ENCODE measurements around the gene PIK3R6.

The PIK3R6 gene, protein sequence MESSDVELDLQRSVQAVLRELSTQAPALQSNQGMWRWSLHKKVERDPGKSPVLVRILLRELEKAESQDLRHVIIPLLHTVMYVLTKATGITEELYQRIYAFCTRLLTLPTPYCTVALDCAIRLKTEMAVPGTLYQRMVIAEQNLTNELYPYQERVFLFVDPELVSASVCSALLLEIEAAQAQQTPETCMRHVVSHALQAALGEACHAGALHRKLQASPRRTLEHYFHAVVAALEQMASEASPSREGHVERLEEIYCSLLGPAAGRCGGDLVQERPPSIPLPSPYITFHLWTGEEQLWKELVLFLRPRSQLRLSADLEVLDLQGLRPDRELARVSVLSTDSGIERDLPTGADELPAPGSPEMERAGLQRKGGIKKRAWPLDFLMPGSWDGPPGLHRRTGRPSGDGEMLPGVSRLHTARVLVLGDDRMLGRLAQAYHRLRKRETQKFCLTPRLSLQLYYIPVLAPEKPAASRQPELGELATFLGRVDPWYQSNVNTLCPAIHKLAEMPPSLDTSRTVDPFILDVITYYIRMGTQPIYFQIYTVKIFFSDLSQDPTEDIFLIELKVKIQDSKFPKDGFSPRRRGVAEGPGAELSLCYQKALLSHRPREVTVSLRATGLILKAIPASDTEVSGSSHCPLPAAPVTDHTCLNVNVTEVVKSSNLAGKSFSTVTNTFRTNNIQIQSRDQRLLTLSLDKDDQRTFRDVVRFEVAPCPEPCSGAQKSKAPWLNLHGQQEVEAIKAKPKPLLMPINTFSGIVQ

DNA sequence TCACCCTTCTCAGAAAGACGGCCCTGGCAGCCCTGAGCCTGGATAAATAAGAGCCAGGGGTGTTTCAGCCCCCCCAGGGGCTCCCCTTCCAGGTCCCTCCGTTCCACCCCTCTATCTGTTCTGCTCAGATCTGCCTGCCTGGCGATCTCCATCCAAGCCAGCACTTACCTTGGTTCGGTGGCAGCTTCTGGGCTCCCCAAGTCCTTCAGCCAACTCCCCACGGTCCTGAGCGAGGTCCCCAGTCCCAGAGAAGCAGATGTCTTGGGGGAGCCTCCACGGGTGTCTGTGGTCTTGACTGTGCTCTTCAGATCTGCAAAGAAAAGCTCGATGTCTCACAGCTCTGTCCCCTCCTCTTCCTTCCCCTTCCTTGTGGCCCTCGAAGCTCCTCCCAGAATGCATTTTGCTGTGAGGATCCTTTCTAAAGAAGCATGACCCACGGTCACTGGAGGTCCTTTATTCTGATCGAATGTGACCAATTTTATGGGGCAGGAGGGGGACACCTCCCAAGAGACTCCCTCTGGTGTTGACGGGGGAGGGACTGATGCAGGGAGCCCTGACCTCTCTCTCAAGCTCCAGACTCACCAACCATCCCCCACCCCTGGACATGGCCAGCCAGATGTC is at the start of gene PIK3R6:
Gene PIK3R6 (minus strand): TSS at position 314 of the 621 bp plus-strand sequence. CDS start 17,880 bp downstream, outside the sequence.
- no peak for DNase-seq

DNA sequence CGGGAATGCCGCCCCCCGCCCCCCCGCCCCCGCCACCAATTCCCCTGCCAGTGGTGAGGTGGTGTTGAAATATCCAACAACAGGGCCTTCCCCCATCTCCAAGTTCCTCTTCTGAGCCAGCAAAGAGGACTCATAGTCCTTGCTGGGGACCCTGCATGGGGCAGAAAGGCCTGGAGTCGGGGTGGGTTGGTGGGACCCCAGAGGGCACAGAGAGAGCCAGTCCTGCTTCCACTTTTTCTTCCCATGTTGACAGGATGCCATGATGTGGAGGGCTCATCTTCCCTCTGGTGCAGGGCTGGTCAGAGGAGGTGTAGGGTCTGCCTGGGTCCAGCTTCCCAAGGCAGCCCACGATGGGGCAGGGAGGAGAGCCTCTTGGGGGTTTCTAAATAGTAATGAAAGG is 49.0 kb upstream of the PIK3R6 start:
- DNase-seq, result no peak

DNA sequence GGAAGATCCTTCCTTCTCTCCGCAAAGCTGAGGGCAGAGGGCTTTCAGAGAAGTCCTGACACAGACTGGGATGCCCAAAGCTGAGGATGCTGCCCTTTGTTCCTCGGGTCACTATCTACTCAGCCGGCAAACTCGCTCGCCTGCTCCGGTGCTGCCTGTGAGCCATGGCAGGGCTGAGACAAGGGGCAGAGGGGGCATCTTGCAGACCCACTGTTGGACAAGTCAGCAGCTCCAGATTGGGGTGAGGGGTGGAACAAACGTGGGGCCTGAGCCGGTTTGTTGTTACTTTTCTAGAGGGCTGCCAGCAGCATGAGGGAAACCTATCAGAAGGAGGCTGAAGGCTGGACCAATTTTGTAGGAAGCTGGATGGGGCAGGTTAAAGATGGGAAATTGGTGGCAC is 47.1 kb upstream of the PIK3R6 start:
- DNase-seq, result no peak

DNA sequence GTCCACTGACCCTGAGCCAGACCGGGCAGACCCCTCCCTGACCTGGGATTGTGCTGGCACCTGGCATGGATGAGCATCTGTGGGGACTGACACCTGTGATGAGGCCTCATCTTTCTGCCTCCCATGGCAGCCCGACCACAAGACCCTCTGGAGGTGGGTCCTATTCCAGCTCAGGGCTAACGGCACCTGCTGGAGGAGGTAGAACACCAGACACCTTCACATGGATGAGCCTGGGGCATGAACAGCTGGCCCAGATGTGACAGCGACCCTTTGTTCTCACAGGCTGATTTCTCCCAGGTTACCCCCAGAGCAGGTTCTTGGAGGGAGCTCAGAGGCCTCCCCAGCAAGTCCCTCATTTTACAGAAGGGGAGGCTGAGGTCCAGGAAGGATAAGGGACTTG is 46.4 kb upstream of the PIK3R6 start:
- DNase-seq, result no peak

DNA sequence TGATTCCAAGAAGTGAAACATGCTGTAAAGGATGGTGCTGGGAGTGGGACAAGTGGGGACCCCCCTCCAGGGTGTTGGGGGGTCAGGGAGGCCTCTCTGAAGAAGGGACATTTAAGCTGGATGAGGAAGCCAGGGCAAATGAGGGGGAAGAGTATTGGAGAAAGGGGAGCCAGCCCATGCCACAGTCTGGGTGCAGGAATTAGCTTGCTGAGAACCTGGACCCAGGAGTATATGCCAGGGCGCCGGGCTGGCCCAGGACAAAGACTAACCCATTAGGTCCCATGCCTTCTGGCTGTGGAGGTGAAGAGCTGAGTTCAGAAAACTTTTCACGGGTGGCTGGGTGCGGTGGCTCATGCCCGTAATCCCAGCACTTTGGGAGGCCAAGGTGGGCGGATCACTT is 45.6 kb upstream of the PIK3R6 start:
- no peak for DNase-seq

DNA sequence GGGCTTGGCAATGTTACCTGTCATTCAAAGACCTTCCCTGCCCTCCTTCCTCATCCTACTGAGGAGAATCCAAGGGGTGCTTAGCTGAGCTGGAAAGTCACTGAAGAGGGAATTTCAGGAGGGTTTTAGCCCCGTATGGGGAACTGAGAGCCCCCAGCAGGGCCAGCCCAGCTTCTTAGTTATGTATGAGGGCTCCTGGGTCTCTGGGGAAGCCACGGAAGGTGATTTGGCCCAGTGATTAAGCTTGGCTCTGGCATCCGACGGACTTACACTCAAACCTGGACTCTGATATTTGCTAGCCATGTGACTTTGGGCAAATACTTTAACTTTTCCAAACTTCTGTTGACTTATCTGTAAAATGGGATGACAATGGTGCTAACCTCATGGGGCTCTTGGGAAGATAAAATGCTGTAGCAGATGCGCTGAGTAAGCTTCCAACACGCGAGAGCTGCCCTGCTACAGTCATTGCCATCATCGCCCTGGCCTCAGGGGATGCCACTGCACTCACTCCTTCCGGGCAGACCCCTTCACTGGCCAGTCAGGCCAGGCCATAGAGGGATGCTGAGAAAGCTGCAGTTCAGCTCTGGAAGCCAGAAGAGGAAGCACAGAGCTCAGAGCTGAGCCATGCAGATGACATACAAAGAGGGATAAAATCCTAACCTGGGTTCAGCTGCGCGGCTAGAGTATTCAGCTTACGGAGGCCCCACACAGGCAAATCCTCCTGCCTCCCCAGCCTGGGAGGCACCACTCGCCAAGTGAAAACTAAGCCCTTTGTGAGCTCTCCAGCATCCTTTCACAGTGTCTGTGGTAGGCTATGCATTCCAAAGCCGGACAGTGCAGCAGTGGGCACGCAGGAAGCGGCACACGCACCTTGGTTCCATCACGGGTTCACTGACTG is 44.9 kb upstream of the PIK3R6 start:
- no peak for DNase-seq

DNA sequence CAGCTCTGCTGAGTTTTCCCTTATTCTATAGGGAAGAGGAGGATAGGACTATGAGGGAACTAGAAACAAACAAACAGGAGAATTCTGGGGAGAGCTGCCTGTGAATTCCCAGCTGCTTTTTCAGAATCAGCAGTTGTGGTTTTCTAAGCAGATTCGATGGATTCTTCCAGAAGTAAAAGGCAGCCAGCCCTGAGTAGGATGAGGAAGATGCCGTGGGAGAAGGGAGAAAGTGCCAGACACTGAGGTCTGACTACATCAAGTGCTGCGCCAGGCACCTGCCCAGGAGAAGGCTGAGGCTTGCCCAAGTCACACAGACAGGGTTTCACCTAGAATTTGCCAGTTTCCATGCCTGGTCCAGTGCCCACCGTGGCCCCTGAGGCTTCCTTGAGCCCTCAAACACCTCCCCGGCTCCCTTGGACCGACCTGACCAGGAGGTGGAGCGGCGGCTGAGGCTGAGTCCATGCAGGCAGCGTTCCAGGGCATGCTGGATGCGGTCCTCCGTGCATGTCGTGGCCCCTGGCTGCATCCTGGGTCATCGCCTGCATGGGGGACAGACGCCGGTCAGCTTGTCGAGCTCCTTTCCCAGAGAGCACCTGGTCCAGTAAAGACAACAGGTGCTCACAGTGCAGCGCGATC is 43.6 kb upstream of the PIK3R6 start:
- no peak for DNase-seq

DNA sequence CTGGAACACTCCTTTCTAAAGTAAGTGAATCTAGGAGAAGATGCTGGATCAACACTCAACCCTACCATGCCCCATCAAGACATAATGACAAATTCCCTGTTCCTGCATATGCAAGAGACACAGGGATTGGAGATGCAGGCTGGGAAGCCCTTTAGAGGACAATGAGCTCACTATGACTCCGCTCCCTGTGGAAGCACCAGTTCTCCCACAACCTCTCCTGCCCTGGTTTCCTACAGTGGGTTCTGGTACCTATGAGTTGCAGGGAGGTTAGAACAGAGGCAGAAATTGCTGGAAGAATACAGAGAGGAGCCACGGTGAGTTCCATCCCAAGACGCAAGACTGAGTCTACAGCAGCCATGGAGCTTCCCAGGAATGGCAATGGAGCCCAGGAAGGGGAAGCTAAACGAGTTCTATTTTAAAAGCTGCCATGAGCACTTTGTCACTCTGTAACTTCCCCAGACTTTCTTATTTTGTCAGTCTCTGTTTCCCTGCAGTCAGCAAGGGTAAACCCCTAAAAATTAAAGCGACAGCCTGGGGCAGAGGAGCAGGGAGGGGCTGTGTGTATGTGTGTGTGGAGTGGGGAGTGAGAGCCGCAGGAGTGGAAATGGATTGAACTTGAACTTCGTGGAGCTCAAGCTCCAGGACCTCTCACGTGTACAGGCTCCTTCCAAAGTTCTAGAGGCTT is 42.3 kb upstream of the PIK3R6 start:
- no peak for DNase-seq

DNA sequence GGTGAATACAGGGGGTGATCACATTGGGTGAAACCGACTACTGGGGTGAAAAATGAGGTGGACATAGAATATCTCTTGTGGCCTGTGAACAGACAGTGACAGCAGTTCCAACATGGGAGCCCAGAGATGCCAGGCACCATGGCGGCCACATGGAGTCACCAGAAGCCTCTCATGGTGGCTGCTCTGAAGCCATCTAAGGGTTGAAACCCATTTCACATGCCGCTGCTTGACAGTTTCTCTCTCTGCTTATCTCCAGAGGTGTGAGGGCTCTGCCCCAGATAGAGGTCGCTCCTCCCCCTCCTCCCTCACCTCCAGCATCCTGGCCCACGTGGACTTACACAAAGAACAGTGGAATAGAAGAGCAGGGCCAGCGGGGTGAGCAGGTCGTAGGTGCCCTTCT is 37.9 kb upstream of the PIK3R6 start:
- no peak for DNase-seq

DNA sequence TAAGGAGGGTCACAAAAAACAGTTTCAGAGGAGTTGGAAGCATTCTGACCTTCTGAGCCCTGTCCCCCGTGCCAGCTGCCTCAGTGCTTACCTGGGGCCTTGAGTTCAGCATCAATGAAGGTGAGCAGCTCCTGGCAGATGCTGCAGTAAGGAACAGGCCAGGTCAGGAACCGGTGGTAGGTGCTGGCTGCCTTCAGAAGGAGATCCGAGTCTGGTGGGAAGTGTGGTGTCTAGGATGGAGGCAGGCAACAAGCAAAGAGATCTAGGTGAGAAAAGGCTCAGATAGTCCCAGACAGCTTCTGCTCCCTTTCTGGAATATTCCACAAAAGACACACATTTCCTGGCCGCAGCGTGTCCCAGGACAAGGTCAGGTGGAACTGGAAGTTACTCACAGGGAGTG is 37.2 kb upstream of the PIK3R6 start:
- no peak for DNase-seq

DNA sequence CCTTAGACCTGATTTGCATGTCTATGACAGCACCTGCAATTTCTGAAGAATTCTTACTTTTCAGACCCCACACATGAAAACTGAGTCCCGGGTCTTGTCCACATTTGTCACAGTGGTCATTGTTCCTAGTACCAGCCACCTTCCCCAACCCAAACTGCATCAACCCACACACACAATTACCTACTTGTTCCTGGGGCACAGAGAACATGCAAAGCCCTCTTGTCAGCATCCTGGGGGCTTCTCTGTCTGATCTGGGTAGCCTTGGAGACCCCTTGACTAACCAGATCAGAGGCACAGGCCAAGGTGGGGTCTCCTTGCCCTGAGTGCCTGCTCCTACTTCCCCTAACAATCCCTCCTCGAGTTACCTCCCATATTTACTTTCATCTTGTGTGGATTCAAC is 36.7 kb upstream of the PIK3R6 start:
- DNase-seq, result no peak

DNA sequence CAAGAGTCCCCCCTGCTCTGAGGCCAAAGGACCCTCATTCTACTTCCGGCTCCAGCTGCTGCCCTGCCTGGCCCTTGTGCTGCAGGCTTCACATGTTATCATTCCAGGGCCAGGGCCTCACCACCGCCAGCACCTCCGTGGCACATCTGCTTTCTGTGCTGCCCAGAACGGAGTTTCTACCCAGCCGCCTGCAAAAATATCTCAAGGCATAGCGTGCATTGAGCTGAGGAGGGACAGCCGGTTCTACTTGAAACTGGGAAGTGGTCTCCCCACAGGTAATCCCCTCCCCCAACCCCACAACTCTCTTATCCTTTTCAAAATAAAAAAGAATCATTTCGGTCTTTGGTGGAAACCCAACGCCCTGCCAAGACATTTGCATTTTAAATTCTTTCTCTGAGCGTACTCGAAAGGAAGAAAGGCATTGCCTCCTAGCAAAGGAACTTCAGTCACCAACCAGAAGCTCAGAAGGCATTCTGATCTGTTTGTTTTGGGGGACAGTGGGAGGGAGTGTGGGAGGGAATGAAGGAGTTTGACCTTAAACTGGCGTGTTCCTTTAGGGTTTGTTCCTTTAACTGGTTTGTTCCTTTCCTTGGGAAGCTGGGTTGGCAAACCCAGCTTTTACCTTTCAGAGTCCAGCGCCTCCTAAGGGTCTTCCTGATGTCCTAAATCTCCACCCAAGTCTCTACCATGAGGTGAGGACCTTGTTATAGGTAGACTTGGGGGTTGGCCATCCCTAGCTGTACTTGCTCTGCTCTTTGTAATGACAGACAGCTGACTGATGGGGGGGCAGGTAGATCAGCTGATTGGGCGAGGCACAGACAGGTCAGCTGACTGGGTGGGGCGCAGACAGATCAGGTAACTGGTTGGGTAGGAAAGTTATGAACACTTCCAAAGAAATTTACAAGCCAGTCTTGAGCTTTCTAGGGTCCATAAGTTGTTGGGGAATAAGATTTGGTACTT is 33.4 kb upstream of the PIK3R6 start:
- DNase-seq, result no peak

DNA sequence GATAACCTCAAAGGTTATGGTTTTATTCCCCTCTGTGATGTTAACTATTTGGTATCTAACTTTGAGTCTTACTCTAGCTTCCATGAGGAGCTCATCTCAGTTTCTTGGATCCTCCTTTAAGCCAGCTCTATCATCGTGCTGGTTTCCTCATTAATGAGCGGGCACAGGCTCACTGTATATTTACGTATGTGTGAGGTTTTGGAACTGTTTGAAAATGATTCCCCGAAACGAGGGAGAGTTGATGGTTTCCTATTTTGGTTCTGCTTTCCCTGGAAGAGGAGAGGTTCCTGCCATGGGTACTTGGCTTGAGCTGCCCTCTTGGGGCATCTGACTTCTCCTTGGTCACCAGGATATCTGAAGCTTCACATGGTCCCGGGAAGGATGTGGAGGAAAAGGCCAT is 32.7 kb upstream of the PIK3R6 start:
- DNase-seq, result no peak

DNA sequence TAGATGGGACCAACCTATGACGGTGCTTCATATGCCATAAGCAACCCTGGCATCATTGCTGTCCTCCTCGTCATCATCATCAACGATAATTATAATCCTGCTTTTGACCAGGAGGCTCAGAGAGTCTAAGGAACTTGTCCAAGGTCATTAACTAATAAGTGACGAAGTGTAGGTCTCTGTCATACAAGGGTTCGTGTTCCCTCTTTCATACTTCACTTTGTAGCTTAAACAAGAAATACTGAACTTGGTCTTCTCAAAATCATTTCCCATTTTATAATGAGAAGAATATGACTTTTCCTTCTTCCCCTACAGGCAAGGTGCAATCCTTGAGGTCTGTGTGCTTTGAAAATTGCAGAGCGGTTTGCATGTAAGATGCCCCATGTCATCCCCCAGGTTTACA is 31.2 kb upstream of the PIK3R6 start:
- DNase-seq, result no peak

DNA sequence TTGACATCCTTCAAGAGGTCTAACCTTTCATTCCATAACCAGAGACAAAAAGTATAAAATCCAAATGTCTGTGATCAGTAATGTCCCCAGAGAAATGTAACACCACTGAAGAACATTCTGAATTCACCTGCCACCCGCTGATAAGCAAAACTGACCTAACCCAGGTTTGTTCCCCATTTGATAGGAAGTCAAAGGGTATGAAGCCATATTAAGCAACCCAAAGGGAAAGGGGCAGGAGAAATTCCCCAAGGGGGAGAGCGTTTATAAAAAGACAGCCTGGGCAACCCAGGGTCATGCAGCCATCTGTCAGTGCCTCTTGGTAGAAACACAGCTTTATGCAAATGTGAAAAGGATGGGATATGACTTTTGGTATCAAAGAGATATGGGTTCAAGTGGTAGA is 30.7 kb upstream of the PIK3R6 start:
- DNase-seq, result no peak

DNA sequence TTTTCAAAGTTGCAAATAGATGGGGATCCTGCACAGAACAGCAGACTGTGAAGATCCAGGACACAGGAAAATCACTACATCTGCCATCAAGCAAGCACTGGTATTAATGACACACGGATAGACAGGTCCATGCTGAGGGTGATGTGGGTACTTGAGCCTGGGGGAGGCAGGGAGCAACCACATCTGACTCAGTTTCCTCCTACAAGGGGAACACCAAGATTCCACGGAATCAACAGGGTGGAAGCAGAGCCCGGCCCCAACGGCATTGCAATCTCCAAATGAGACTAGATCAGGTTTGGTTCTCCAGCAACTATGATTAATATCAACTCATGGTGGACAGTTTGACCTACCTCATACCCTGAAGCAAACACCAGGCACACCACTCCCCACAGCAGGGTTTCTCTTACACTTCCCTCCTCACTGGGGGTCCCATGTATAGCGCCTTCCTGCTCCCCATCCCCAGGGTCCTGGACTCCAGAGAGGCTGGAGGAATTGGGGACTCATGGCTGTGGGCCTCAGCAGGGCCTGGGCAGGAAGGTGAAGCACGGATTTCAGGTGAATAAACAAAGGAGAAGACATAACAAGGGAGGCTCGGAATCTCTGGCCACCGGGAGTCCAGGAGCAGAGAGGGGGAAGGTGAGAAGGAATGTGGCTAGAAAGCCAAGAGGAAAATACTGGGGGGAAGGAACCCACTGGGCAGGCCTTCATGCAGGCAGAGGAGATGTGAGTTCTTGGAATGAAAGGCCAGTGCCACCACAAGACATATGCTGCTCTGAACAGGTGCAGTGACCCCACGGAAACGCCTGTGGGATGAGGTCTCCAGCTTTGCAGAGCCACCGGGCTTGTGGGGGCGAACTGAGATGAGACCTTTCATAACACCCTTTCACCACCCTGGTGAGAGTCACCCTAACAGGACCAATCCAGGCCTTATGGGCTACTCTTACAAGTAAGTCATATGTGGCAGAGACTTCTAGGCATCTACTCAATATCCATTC is 29.5 kb upstream of the PIK3R6 start:
- no peak for DNase-seq

DNA sequence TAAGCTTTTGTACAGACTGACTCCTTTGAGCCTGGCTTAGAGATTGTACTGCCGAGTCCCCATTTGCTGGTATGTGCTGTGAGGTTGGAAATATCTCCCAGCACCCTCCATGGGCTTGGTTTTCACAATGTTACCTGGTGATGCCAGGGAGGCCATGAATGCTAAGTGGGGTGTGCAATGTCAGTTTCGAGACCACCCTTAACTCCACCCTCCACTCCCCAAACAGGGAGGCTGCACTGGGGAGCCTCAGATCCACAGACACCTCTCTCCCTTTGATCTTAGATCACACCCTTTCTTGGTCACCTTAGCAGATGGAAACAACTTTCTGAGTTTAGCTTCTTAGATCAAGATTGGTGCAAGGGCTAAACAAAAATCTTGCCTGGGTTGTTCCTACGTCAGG is 28.6 kb upstream of the PIK3R6 start:
- DNase-seq, result no peak

DNA sequence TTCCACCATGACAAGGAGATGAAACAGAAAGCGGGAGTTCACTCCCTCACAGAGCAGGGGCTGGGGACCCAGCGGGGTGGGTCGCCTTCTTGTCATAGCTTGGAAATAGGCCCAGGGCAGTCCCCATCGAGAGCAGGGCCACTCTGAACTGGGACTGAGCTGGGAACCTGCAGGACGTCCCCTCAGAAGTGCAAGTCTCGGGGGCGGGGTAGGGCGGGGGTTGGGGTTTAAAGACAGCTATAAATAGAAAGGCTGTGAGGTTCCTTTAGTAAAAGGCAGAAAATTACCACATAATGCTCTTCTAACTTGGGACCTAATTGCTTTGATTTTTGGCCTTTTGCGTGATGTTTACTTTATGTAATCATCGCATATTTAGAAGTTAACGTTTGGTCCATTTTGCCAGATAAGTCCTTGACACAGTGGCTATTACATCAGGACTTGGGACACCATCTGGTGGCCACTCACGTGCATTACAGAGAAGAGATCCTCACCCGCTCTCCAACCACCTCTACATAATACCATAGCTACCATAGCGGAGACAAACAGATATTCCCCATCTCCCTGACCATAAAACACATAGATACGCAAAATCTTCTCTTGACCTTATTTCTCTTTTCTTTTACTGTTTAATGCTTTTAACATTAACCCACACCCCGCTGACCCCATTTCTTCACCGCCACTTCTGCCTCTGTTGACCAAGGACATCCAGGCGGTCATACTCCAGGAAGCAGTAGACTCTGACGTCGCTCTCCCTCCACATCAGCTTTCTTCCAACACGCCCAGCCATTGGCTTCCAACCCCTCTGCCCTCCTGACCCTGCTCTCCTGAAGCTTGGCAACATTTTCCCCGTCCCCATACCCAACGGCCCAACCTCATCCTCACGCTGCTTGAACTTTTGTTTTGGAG is 27.5 kb upstream of the PIK3R6 start:
- DNase-seq, result peak; percentile 25

All from NCI-H1694 treated with DMSO at 0.1 percent for 48 hours (cell line).